ENCODE results near the gene TFB2M.
A peak's percentile ranks its signal among the peaks of the same experiment; 100 is the strongest.
"Not testable (repeated sequence)": the region's sequence is repeated elsewhere in the genome, so short reads cannot be mapped to it uniquely, and the experiment has no call there.

TFB2M gene

GRCh38 chr1:246567646-246568235 is 1.7 kb upstream of the TFB2M start:
- Histone ChIP-seq H3K9me3 (ENCODE audit: severe bottlenecking) (no peaks in the 10 kb centered on the region), H3K27ac (ENCODE audit: poor library complexity, severe bottlenecking) (peak overlapping the region; percentile 72), H3K4me1 (ENCODE audit: insufficient read depth, poor library complexity, severe bottlenecking) (peaks cover 9% of the 10 kb centered on the region), H3K27me3 (ENCODE audit: insufficient read depth, poor library complexity, severe bottlenecking) (no peaks in the 10 kb centered on the region), H3K36me3 (ENCODE audit: low read depth) (peaks cover 11% of the 10 kb centered on the region), H3K4me3 (ENCODE audit: severe bottlenecking) (peak overlapping the region; percentile 86)
- DNase-seq (ENCODE audit: low spot score) (no peak), ATAC-seq (ENCODE audit: low read depth) (no peak)
- TF ChIP-seq CTCF (IDR thresholded peaks at IDR 0.05; ENCODE audit: poor library complexity, severe bottlenecking): no peak

GRCh38 chr1:246566813-246567645 is 968 bp upstream of the TFB2M start:
- Histone ChIP-seq H3K4me1 (ENCODE audit: insufficient read depth, poor library complexity, severe bottlenecking) (peaks cover 9% of the 10 kb centered on the region), H3K36me3 (ENCODE audit: low read depth) (peaks cover 15% of the 10 kb centered on the region), H3K27ac (ENCODE audit: poor library complexity, severe bottlenecking) (peak overlapping the region; percentile 72), H3K4me3 (ENCODE audit: severe bottlenecking) (peak overlapping the region; percentile 86), H3K9me3 (ENCODE audit: severe bottlenecking) (no peaks in the 10 kb centered on the region), H3K27me3 (ENCODE audit: insufficient read depth, poor library complexity, severe bottlenecking) (no peaks in the 10 kb centered on the region)
- DNase-seq (ENCODE audit: low spot score) (no peak), ATAC-seq (ENCODE audit: low read depth) (no peak; the same call in 2 of the 3 replicates)
- TF ChIP-seq CTCF (IDR thresholded peaks at IDR 0.05; ENCODE audit: poor library complexity, severe bottlenecking): no peak

- Histone ChIP-seq H3K9me3 (ENCODE audit: severe bottlenecking) (no peaks in the 10 kb centered on the region), H3K27me3 (ENCODE audit: insufficient read depth, poor library complexity, severe bottlenecking) (no peaks in the 10 kb centered on the region), H3K4me3 (ENCODE audit: severe bottlenecking) (peak overlapping the region; percentile 86), H3K27ac (ENCODE audit: poor library complexity, severe bottlenecking) (peak overlapping the region; percentile 72), H3K36me3 (ENCODE audit: low read depth) (peaks cover 16% of the 10 kb centered on the region), H3K4me1 (ENCODE audit: insufficient read depth, poor library complexity, severe bottlenecking) (peaks cover 9% of the 10 kb centered on the region)
- ATAC-seq (ENCODE audit: low read depth) (peak; percentile 7), DNase-seq (ENCODE audit: low spot score) (peak; percentile 50)
- TF ChIP-seq CTCF (IDR thresholded peaks at IDR 0.05; ENCODE audit: poor library complexity, severe bottlenecking): no peak
Observed at GRCh38 chr1:246565751-246566127, 322 bp downstream of the TFB2M start.

GRCh38 chr1:246564839-246565750 is 966 bp downstream of the TFB2M start:
- Histone ChIP-seq H3K4me3 (ENCODE audit: severe bottlenecking) (peak overlapping the region; percentile 86), H3K9me3 (ENCODE audit: severe bottlenecking) (no peaks in the 10 kb centered on the region), H3K4me1 (ENCODE audit: insufficient read depth, poor library complexity, severe bottlenecking) (peaks cover 9% of the 10 kb centered on the region), H3K27ac (ENCODE audit: poor library complexity, severe bottlenecking) (peak overlapping the region; percentile 72), H3K27me3 (ENCODE audit: insufficient read depth, poor library complexity, severe bottlenecking) (no peaks in the 10 kb centered on the region), H3K36me3 (ENCODE audit: low read depth) (peaks cover 22% of the 10 kb centered on the region)
- ATAC-seq (ENCODE audit: low read depth) (no peak), DNase-seq (ENCODE audit: low spot score) (no peak)
- no peak for TF ChIP-seq CTCF (IDR thresholded peaks at IDR 0.05; ENCODE audit: poor library complexity, severe bottlenecking)

- not testable (repeated sequence) for H3K9me3 ChIP-seq (ENCODE audit: severe bottlenecking); H3K4me1 ChIP-seq (ENCODE audit: insufficient read depth, poor library complexity, severe bottlenecking); ATAC-seq (ENCODE audit: low read depth); H3K27me3 ChIP-seq (ENCODE audit: insufficient read depth, poor library complexity, severe bottlenecking); DNase-seq (ENCODE audit: low spot score); H3K4me3 ChIP-seq (ENCODE audit: severe bottlenecking); H3K27ac ChIP-seq (ENCODE audit: poor library complexity, severe bottlenecking)
- peaks cover 47% of the 10 kb centered on the region for H3K36me3 ChIP-seq (ENCODE audit: low read depth)
Observed at GRCh38 chr1:246560833-246561232, 5.2 kb downstream of the TFB2M start.
